CD4-positive, alpha-beta memory T cell (primary cell): ENCODE results near the gene HMSD. TPM values are rescaled to one million over a fixed set of nuclear protein-coding genes. Genes with fewer than 3 reads are reported as not detected.

Source experiments
- CTCF ChIA-PET: fragments of 350-600 bp; sonication (Branson Sonifier 250); formaldehyde crosslinking; loops from one replicate; lab custom pipeline; 2021; ENCODE audit warnings: inconsistent platforms; ENCODE audit not compliant: partially characterized antibody; lab: Charles Lee
- POLR2A ChIA-PET: fragments of 350-600 bp; sonication (Branson Sonifier 250); formaldehyde crosslinking; loops from one replicate; lab custom pipeline; 2021; ENCODE audit not compliant: partially characterized antibody; lab: Charles Lee
- DNase-seq, 5 donors: peaks; one replicate each; pipeline versions ENCODE4 v3.0.0 to v3.0.0-alpha.2; 2020 to 2022; ENCODE audit warnings: mixed read lengths in 1 of 5
- H3K27ac ChIP-seq: one replicate; pipeline ENCODE4 v1.7.0; 2013; ENCODE audit warnings: low read depth, low read length
- H3K27me3 ChIP-seq: 2 replicates; pipeline ENCODE4 v1.7.0; 2013; ENCODE audit warnings: mild to moderate bottlenecking, low read length, moderate library complexity; ENCODE audit not compliant: insufficient read depth
- H3K36me3 ChIP-seq: 2 replicates; pipeline ENCODE4 v1.7.0; 2013; ENCODE audit warnings: mild to moderate bottlenecking, low read length, moderate library complexity; ENCODE audit not compliant: insufficient read depth
- H3K4me1 ChIP-seq: 2 replicates; pipeline ENCODE4 v1.7.0; 2013; ENCODE audit warnings: mild to moderate bottlenecking, low read length, moderate library complexity; ENCODE audit not compliant: insufficient read depth
- H3K4me3 ChIP-seq, 2 donors: one replicate each; pipeline ENCODE4 v1.7.0; 2013; ENCODE audit warnings: low read length in 2 of 2, mild to moderate bottlenecking in 1 of 2
- H3K9me3 ChIP-seq, 2 donors: one replicate each; pipeline ENCODE4 v1.7.0; 2013; ENCODE audit warnings: low read length in 2 of 2, control low read depth in 1 of 2; ENCODE audit not compliant: control insufficient read depth in 1 of 2
- H3K27ac Mint-ChIP-seq, 7 donors: one replicate each; pipeline ENCODE4 v1.8.0; 2020 to 2021; ENCODE audit warnings: mixed read lengths in 7 of 7, mild to moderate bottlenecking in 6 of 7, inconsistent platforms in 3 of 7, moderate library complexity in 3 of 7
- H3K27me3 Mint-ChIP-seq, 2 donors: one replicate each; pipeline ENCODE4 v1.8.0; 2020 to 2021; ENCODE audit warnings: mixed read lengths in 2 of 2
- H3K36me3 Mint-ChIP-seq, 2 donors: one replicate each; pipeline ENCODE4 v1.8.0; 2020 to 2021; ENCODE audit warnings: mixed read lengths in 2 of 2, inconsistent platforms in 1 of 2, mild to moderate bottlenecking in 1 of 2
- H3K4me1 Mint-ChIP-seq, 4 donors: one replicate each; pipeline ENCODE4 v1.8.0; 2020 to 2021; ENCODE audit warnings: mixed read lengths in 4 of 4, mild to moderate bottlenecking in 1 of 4
- H3K4me3 Mint-ChIP-seq, 8 donors: one replicate each; pipeline ENCODE4 v1.8.0; 2020 to 2021; ENCODE audit warnings: mixed read lengths in 8 of 8, mild to moderate bottlenecking in 7 of 8, moderate library complexity in 6 of 8, inconsistent platforms in 3 of 8
- H3K9me3 Mint-ChIP-seq, 8 donors: one replicate each; pipeline ENCODE4 v1.8.0; 2020 to 2021; ENCODE audit warnings: mixed read lengths in 8 of 8, mild to moderate bottlenecking in 5 of 8, inconsistent platforms in 3 of 8, moderate library complexity in 1 of 8
- intact Hi-C: fragments of 100-400 bp; cut with micrococcal nuclease; formaldehyde crosslinking; loops from one replicate; pipeline ENCODE4 v1.15.1; 2023
- polyA plus RNA-seq, 2 donors: library from polyadenylated mRNA; unstranded; fragments of 300-500 nt; fragmentation: Illumina TruSeq; gene quantifications; one replicate each; pipeline ENCODE4 v1.2.3, GENCODE V29; 2021
- total RNA-seq, 2 experiments: library from RNA; stranded (reverse); gene quantifications; one replicate each; pipeline ENCODE4 v1.2.3, GENCODE V29; 2021

HMSD gene
- total and polyA plus RNA-seq, 4 experiments from 2014 or later: 1.8 to 2.2 TPM; not detected in 2

GRCh38 chr18:64002581-64002980, 53.5 kb downstream of the HMSD start:
- no peak overlapping the region for H3K4me3 Mint-ChIP-seq
- POLR2A ChIA-PET: no interaction called here
- intact Hi-C loops: no loop called here

GRCh38 chr18:64009305-64009704, 60.2 kb downstream of the HMSD start:
- no peak overlapping the region for H3K27ac ChIP-seq
- Mint-ChIP-seq H3K27me3 (peaks cover 0 to 2% of the 10 kb centered on the region in 2 donors), H3K27ac (no peak overlapping the region)

More at GRCh38 chr18:64002581-64002980, 53.5 kb downstream of the HMSD start:
- Histone ChIP-seq H3K36me3 (no peaks in the 10 kb centered on the region), H3K9me3 (no peaks in the 10 kb centered on the region), H3K4me1 (no peaks in the 10 kb centered on the region), H3K4me3 (no peak overlapping the region), H3K27ac (no peak overlapping the region), H3K27me3 (no peaks in the 10 kb centered on the region)
- CTCF ChIA-PET: no interaction called here
- H3K36me3 Mint-ChIP-seq: peaks cover 0 to 13% of the 10 kb centered on the region in 2 donors
- peaks cover 0 to 11% (median 6%) of the 10 kb centered on the region in 8 donors for H3K9me3 Mint-ChIP-seq
- H3K4me1 Mint-ChIP-seq: no peaks in the 10 kb centered on the region
- peaks cover 7 to 12% of the 10 kb centered on the region in 2 donors for H3K27me3 Mint-ChIP-seq
- no peak overlapping the region for H3K27ac Mint-ChIP-seq
- DNase-seq: no peak

More at GRCh38 chr18:64009305-64009704, 60.2 kb downstream of the HMSD start:
- no peak overlapping the region for H3K4me3 Mint-ChIP-seq
- H3K4me3 ChIP-seq: no peak overlapping the region
- intact Hi-C loops: no loop called here
- no peaks in the 10 kb centered on the region for H3K4me1 ChIP-seq
- H3K9me3 ChIP-seq: no peaks in the 10 kb centered on the region
- H3K27me3 ChIP-seq: no peaks in the 10 kb centered on the region
- H3K36me3 ChIP-seq: no peaks in the 10 kb centered on the region
- CTCF ChIA-PET: interaction anchor here (2.3 kb wide), 1 partner anchor 14 kb away, joined by 16 read pairs; no protein-coding TSS in a partner anchor
- no peaks in the 10 kb centered on the region for H3K4me1 Mint-ChIP-seq
- DNase-seq: no peak
- no peaks in the 10 kb centered on the region for H3K9me3 Mint-ChIP-seq
- POLR2A ChIA-PET: no interaction called here
- peaks cover 0 to 4% of the 10 kb centered on the region in 2 donors for H3K36me3 Mint-ChIP-seq

Other genes with a start within 250 kb of the HMSD start
- not detected for gene SERPINB11, start 246.3 kb upstream of the HMSD start, total RNA-seq
- gene SERPINB11, start 246.3 kb upstream of the HMSD start, polyA plus RNA-seq: not detected
- gene SERPINB7, start 173.9 kb upstream of the HMSD start, total RNA-seq: not detected
- not detected for gene SERPINB7, start 173.9 kb upstream of the HMSD start, polyA plus RNA-seq
- gene SERPINB2, start 61.6 kb upstream of the HMSD start, total RNA-seq: 1 to 10 TPM; 1.2 to 1.7 TPM
- gene SERPINB2, start 61.6 kb upstream of the HMSD start, polyA plus RNA-seq: not detected
- not detected for gene SERPINB10, start 41.3 kb upstream of the HMSD start, total RNA-seq
- not detected for gene SERPINB10, start 41.3 kb upstream of the HMSD start, polyA plus RNA-seq
- 10 to 100 TPM; 13.8 to 16.3 TPM for gene SERPINB8, start 20.8 kb downstream of the HMSD start, total RNA-seq
- gene SERPINB8, start 20.8 kb downstream of the HMSD start, polyA plus RNA-seq: 10 to 100 TPM; 14.2 to 16.3 TPM
- not detected for gene LINC00305, start 199.8 kb downstream of the HMSD start, total RNA-seq
- gene LINC00305, start 199.8 kb downstream of the HMSD start, polyA plus RNA-seq: not detected